Measurements from ENCODE around the gene HK2.
A peak's percentile ranks its signal among the peaks of the same experiment; 100 is the strongest.

The HK2 gene

GRCh38 chr2:74856599-74856998 lies 22.7 kb downstream of the HK2 start:
- FAIRE-seq (no peak), DNase-seq (ENCODE audit: insufficient read length, low spot score) (no peak)

- FAIRE-seq (no peak), DNase-seq (ENCODE audit: insufficient read length, low spot score) (no peak)
Observed at GRCh38 chr2:74857215-74857614, 23.3 kb downstream of the HK2 start.

- no peak for FAIRE-seq
Observed at GRCh38 chr2:74857725-74858124, 23.8 kb downstream of the HK2 start.

GRCh38 chr2:74858281-74858680 lies 24.4 kb downstream of the HK2 start:
- FAIRE-seq (no peak), DNase-seq (ENCODE audit: insufficient read length, low spot score) (no peak)

More at GRCh38 chr2:74857725-74858124, 23.8 kb downstream of the HK2 start:
- no peak for DNase-seq (ENCODE audit: insufficient read length, low spot score)

GRCh38 chr2:74860079-74860478 lies 26.2 kb downstream of the HK2 start:
- no peak for FAIRE-seq
- no peak for DNase-seq (ENCODE audit: insufficient read length, low spot score)

GRCh38 chr2:74860521-74860920 lies 26.6 kb downstream of the HK2 start:
- no peak for DNase-seq (ENCODE audit: insufficient read length, low spot score)
- FAIRE-seq, result no peak

- DNase-seq (ENCODE audit: insufficient read length, low spot score) (no peak), FAIRE-seq (no peak)
Observed at GRCh38 chr2:74861531-74861930, 27.6 kb downstream of the HK2 start.

- DNase-seq (ENCODE audit: insufficient read length, low spot score), result no peak
- FAIRE-seq, result no peak
Observed at GRCh38 chr2:74862020-74862964, 28.4 kb downstream of the HK2 start.

- FAIRE-seq (no peak), DNase-seq (ENCODE audit: insufficient read length, low spot score) (no peak)
Observed at GRCh38 chr2:74863802-74864248, 29.9 kb downstream of the HK2 start.

GRCh38 chr2:74864728-74865722 lies 31.1 kb downstream of the HK2 start:
- DNase-seq (ENCODE audit: insufficient read length, low spot score) (no peak), FAIRE-seq (no peak)

GRCh38 chr2:74865770-74866674 lies 32.1 kb downstream of the HK2 start:
- FAIRE-seq (no peak), DNase-seq (ENCODE audit: insufficient read length, low spot score) (no peak)

- no peak for FAIRE-seq
Observed at GRCh38 chr2:74867841-74868658, 34.1 kb downstream of the HK2 start.

GRCh38 chr2:74869517-74869916 lies 35.6 kb downstream of the HK2 start:
- FAIRE-seq (peak; percentile 47), DNase-seq (ENCODE audit: insufficient read length, low spot score) (no peak)

More at GRCh38 chr2:74867841-74868658, 34.1 kb downstream of the HK2 start:
- no peak for DNase-seq (ENCODE audit: insufficient read length, low spot score)

- FAIRE-seq (no peak), DNase-seq (ENCODE audit: insufficient read length, low spot score) (no peak)
Observed at GRCh38 chr2:74870951-74871350, 37.0 kb downstream of the HK2 start.

- FAIRE-seq (no peak), DNase-seq (ENCODE audit: insufficient read length, low spot score) (no peak)
Observed at GRCh38 chr2:74871414-74871813, 37.5 kb downstream of the HK2 start.

- DNase-seq (ENCODE audit: insufficient read length, low spot score) (no peak), FAIRE-seq (no peak)
Observed at GRCh38 chr2:74872389-74872836, 38.5 kb downstream of the HK2 start.

- FAIRE-seq (no peak), DNase-seq (ENCODE audit: insufficient read length, low spot score) (no peak)
Observed at GRCh38 chr2:74873012-74873665, 39.2 kb downstream of the HK2 start.

Data from GM19239 (cell line).